Epithelial cell of prostate (primary cell): Measurements from ENCODE around the gene VWF.
"Not testable (repeated sequence)": the region's sequence is repeated elsewhere in the genome, so short reads cannot be mapped to it uniquely, and the experiment has no call there.

Experiments used
- DNase-seq: peaks from one replicate; pipeline ENCODE4 v3.0.0-alpha.2; 2011; ENCODE audit warnings: low read depth, low spot score
- H3K27ac ChIP-seq: fragments of 450-650 bp; 2 replicates; pipeline ENCODE4 v1.5.1; 2017; ENCODE audit warnings: mild to moderate bottlenecking

VWF gene

GRCh38 chr12:6016004-6016403, 108.5 kb downstream of the VWF start:
- not testable (repeated sequence) for H3K27ac ChIP-seq, DNase-seq

GRCh38 chr12:6015271-6015670, 109.2 kb downstream of the VWF start:
- DNase-seq, H3K27ac ChIP-seq: not testable (repeated sequence)

- H3K27ac ChIP-seq, DNase-seq: not testable (repeated sequence)
These were observed 113.7 kb downstream of the VWF start for GRCh38 chr12:6010631-6011350.

GRCh38 chr12:5997260-5997659, 127.2 kb downstream of the VWF start:
- DNase-seq: no peak
- no peak overlapping the region for H3K27ac ChIP-seq

- no peak for DNase-seq
- no peak overlapping the region for H3K27ac ChIP-seq
These were observed 128.0 kb downstream of the VWF start for GRCh38 chr12:5996459-5996858.

- H3K27ac ChIP-seq: no peak overlapping the region
- DNase-seq: no peak
These were observed 134.8 kb downstream of the VWF start for GRCh38 chr12:5989621-5990020.

- no peak for DNase-seq
- no peak overlapping the region for H3K27ac ChIP-seq
These were observed 135.8 kb downstream of the VWF start for GRCh38 chr12:5988659-5989116.

GRCh38 chr12:5988088-5988487, 136.4 kb downstream of the VWF start:
- H3K27ac ChIP-seq: no peak overlapping the region
- DNase-seq: no peak

- DNase-seq: no peak
- H3K27ac ChIP-seq: no peak overlapping the region
These were observed 136.9 kb downstream of the VWF start for GRCh38 chr12:5987573-5987972.

GRCh38 chr12:5985471-5985870, 139.0 kb downstream of the VWF start:
- no peak for DNase-seq

GRCh38 chr12:5984873-5985272, 139.6 kb downstream of the VWF start:
- no peak overlapping the region for H3K27ac ChIP-seq
- no peak for DNase-seq

More at GRCh38 chr12:5985471-5985870, 139.0 kb downstream of the VWF start:
- H3K27ac ChIP-seq: no peak overlapping the region

GRCh38 chr12:5982106-5982505, 142.4 kb downstream of the VWF start:
- DNase-seq: no peak
- no peak overlapping the region for H3K27ac ChIP-seq

GRCh38 chr12:5977556-5977955, 146.9 kb downstream of the VWF start:
- H3K27ac ChIP-seq: no peak overlapping the region
- no peak for DNase-seq

- no peak for DNase-seq
- H3K27ac ChIP-seq: no peak overlapping the region
These were observed 147.8 kb downstream of the VWF start for GRCh38 chr12:5976711-5977110.

GRCh38 chr12:5976196-5976595, 148.3 kb downstream of the VWF start:
- DNase-seq: no peak

GRCh38 chr12:5973461-5974115, 150.9 kb downstream of the VWF start:
- no peak for DNase-seq
- H3K27ac ChIP-seq: no peak overlapping the region

More at GRCh38 chr12:5976196-5976595, 148.3 kb downstream of the VWF start:
- no peak overlapping the region for H3K27ac ChIP-seq

GRCh38 chr12:5972387-5972786, 152.1 kb downstream of the VWF start:
- H3K27ac ChIP-seq: no peak overlapping the region
- DNase-seq: no peak

GRCh38 chr12:5971194-5971850, 153.1 kb downstream of the VWF start:
- no peak for DNase-seq
- H3K27ac ChIP-seq: no peak overlapping the region

GRCh38 chr12:5969974-5970690, 154.3 kb downstream of the VWF start:
- no peak overlapping the region for H3K27ac ChIP-seq
- no peak for DNase-seq

GRCh38 chr12:5969156-5969973, 155.1 kb downstream of the VWF start:
- no peak overlapping the region for H3K27ac ChIP-seq
- no peak for DNase-seq
